Activated CD4-positive, alpha-beta T cell treated with anti-CD3 and anti-CD28 coated beads, Interleukin-2, amount 50 U/mL, for 48 hours (primary cell): ENCODE data around the gene PUSL1.
"Not testable (repeated sequence)": the region's sequence is repeated elsewhere in the genome, so short reads cannot be mapped to it uniquely, and the experiment has no call there.

Source experiments
- DNase-seq, 2 experiments: peaks; one replicate each; pipeline ENCODE4 v3.0.0-alpha.2; 2020

The PUSL1 gene

DNA sequence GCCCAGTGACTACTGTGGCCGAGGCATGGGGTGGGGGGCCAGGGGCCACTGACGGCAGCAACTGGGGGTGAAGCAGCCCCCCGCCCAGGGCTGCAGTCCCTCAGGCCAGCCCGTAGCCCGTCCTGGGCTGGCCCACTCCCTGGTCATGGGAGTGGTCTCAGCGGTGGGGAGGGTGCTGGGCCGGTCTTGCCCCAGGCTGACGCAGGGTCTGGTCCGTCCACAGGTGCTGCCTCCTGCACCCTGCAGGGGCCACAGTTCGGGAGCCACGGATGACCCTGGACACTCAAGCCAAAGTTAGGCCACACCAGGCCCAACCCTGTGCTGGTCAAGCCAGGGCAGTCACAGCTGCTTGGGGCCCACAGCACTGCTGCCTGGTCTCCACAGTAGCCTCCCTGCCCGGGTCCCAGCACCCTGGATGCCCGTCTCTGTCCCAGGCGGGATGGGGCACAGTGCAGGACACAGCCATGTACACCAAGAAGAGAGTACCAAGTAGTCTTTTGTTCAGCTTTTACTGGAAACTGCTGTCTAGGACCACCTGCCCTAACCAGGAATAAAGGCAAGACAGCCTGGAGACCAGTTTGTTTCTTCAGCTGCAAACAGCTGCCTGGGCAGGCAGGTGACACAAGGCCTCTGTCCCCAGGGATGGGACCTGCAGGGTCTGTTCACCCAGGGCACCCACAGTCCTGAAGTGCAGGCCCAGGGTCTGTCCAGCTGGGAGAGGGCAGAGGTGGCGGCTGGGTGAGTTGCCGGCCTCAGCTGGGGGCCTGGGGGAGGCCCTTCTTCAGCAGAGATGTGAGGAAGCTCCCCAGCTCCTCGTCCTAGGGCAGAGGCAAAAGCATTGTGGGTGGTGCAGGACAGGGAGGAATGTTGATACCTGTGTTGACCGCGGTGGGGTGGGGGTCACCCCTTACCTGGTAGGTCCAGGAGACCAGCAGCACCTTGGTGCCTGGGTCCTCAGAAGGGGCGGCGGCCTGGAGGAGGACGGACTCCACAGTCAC is 3.0 kb downstream of the PUSL1 start:
- no peak for DNase-seq

DNA sequence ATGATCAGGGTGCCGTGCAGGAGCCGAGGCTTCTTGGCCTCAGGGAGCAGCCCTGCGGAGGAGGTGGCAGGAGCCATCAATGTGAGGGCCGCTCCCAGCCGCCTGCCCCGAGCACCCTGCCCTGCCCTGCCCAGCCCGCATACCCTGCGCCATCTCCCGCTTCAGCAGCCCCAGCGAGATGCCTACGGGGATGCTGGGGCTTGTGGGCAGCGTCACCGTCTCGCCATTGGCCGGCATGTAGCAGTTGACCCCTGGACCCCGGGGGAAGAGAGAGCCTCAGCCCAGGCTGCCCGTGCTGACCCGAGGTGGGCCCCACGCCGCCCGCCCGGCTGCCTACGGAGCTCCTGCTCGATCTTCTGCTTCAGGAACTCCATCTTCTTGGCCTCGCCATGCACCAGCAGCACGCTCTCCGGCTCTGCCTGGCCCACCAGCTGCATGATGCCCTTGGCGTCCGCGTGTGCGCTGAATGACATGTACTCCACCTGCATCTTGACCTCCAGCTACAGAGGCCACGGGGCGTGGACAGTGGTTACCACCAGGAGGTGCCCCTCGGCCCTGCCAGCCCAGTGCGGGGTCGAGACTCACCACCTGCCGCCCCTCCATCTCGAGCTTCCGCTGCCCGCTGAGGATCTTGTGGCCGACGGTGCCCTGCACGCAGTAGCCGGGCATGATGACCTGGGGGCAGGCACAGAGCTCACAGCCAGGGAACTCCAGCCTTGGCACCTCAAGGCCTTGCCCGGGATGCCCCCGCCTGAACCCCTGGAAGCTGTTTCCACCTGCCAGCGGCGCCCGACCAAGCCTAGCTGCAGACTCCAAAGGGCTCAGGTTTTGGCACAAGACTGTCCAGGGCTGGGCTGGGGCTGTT is 4.3 kb downstream of the PUSL1 start:
- no peak for DNase-seq

DNA sequence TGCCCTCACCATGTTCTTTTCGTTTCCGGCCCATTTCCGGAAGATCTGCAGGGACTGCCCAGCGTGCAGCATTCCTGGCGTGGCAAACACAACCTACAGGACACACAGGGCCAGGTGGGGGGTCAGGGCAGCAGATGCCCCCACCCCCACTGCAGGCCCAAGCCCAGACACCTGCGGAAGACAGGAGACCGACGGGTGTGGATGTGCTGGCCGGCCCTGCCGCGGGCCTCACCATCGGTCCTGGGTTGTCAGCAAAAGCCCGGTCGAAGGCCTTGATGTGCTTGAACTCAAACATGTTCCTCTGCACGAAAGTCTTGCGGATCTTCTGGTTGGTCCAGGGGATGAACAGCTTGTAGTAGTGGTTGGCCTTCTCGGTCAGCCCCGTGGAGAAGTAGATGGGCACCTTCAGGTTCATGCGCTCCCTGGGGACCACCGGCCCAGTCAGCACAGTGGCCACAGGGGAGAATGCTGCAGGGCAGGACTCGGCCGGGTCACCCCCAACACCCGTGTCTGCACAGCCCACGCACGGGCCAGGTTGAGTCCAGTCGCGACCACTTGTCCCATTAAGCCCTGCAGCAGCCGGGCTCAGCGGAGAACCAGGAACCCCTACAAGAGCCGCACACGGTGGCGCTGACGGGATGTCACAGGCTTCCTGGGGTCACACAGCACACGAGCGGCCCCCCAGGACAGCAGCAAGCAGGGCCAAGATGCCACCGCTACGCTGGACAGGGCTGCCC is 5.3 kb downstream of the PUSL1 start:
- no peak for DNase-seq

DNA sequence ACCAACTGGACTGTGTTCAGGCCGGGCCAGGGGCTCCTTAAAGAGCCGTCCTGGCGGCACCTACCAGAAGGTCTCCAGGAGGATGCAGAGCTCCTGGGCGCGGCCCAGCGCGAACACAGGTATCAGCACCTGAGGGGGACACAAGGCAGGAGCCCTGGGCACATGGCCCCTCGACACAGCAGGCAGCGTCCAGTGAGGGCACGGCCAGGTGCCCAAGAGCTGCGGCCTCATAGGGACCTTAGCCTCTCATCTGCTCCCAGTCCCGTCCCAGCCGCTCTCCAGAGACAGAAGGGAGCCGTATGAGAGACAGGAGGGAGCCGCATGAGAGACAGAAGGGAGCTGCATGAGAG is 5.8 kb downstream of the PUSL1 start:
- no peak for DNase-seq

DNA sequence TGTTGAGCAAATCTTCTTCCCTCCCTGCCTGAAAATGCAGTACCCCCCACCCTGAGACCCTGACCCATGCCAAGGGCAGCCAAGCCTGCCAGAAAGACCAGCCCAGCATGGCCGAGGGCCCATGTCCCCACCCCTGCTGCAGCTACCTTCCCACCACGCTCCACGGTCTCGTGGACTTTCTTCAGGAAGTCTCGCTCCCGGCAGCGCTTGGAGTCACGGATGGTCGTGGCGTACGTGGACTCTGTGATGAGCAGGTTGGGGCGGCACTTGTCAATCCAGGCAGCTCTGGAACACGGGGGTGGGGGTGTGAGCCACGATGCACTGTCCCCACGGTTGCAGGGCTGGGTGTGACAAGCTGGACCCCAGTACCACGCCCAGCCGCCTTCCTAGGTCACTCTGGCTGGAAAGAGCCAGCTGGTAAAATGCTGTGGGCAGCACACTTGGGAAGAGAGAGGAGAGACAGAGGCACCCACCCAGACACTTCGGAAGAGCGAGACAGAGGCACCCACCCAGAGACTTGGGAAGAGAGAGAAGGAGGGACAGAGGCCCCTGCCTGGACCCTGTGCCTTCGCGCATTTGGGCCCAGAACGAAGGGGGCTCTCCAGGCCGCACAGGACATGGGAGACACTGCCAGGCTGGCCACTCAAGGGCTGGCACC is 6.4 kb downstream of the PUSL1 start:
- DNase-seq = no peak

DNA sequence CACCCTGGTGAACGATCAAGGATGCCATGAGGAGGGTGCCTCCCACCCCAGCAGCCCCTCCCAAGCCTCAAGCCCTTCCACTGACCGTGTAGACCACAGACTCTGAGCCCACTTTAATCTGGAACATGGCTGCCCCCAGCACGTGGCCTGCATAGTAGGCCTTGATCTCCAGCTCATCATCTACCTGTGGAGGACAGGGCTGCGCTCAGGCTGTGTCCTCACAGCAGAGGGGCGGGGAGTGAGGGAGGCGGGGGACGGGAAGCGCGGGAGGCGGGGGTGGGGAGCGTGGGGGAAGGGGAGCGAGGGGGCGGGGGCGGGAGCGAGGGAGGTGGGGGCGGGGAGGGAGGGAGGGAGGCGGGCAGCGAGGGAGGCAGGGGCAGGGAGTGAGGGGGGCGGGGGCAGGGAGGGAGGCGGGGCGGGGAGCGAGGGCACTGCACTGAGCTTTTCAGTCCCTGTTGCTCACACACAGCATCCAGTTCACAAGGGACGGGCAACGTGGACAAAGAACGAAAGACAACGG is 7.1 kb downstream of the PUSL1 start:
- no peak for DNase-seq

DNA sequence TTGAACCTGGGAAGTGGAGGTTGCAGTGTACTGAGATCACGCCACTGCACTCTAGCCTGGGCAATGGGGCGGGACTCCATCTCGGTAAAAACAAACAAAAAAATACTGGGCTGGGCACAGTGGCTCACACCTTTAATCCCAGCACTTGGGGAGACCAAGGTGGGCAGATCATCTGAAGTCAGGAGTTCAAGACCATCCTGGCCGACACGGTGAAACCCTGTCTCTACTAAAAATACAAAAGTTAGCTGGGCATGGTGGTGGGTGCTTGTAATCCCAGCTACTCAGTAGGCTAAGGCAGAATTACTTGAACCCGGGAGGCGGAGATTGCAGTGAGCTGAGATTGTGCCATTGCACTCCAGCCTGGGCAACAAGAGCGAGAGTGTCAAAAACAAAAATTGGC is 7.8 kb downstream of the PUSL1 start:
- not testable (repeated sequence) for DNase-seq

DNA sequence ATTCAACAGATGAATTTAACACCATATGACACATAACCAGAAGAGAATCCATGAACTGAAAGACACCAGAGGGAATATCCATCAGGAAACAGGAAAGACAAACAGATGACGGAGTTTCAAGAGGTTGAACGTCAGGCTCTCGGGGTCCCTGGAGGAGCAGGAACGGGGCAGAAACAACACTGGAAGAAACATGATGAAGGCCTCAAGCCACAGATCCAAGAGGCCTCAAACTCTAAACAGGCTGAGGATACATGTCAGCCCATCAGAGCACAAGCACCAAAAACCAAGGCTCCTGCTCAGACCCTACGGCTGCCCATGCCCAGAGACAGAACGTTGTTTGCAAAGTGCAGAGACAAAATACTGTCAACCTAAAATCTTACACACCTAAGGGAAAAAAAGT is 9.0 kb downstream of the PUSL1 start:
- DNase-seq = no peak

DNA sequence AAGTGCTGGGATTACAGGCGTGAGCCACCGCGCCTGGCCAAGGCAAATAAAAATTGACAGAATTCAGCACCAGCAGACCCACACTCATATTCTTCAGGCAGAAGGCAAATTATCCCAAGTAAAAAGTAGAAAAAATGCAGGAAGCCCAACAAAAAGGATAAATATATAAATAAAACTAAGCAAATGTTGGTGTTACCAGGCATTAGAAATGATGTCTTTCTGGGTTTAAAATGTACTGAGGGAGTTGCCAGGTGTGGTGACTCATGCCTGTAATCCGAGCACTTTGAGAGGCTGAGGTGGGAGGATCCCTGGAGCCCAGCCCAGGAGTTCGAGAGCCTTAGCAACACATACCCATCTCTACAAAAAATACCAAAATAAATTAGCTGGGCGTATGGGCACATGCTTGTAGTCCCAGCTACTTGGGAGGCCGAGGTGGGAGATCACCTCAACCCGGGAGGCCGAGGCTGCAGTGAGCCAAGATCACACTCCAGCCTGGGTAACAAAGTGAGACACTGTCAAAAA is 9.8 kb downstream of the PUSL1 start:
- DNase-seq = no peak

DNA sequence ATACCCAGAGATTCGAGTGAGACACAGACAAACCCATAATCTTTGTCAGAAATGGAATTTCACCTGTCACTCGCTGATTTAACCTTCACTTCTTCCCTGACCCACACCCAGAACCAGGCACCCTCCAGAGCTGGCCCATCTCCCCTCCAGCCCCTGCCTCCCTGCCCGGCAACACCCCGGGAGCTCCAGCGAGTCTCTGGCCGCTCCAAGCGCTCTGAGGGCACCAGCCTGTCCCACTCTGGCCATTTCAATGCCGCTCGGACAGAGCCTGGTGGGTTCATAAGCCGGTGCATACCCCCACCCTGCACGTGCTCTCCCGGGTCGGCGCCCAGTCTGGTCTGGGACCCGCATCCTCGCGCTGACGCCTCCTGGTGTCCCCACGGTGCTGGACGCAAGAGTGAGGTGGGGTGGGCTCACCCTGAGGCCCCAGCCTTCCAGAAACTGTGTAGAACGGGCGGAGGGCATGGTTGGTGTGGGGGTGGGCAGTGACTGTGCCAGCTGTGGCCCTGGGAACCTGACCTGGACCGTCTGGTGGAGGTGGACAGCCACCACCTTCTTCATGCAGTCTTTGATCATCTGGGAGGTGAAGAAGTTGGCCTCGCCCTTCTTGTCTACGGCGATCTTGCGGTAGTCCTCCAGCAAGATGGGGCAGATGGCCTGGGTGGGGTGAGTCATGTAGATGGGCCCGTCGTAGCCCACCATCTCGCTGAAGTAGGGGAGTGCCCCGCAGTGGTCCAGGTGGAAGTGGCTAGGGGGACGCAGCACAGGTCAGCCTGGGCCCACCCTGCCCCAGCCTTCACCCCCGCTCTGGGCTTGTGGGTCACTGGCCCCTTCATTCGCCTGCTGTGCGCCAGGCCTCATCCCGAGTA is 10.6 kb downstream of the PUSL1 start:
- no peak for DNase-seq

DNA sequence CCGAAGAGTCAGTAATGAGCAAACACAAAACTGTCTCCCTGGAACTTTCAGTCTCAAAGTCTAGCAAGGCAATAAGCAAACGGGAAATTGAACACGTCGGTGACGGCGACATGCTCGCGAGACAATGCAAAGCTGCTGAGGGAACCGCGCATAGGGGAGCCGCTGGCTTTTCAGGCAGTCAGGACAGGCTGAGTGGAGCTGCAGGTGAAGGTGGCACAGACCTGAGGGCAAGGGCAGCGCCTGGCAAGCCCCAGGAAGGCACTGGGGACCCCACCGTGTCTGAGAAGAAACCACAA is 11.2 kb downstream of the PUSL1 start:
- no peak for DNase-seq

DNA sequence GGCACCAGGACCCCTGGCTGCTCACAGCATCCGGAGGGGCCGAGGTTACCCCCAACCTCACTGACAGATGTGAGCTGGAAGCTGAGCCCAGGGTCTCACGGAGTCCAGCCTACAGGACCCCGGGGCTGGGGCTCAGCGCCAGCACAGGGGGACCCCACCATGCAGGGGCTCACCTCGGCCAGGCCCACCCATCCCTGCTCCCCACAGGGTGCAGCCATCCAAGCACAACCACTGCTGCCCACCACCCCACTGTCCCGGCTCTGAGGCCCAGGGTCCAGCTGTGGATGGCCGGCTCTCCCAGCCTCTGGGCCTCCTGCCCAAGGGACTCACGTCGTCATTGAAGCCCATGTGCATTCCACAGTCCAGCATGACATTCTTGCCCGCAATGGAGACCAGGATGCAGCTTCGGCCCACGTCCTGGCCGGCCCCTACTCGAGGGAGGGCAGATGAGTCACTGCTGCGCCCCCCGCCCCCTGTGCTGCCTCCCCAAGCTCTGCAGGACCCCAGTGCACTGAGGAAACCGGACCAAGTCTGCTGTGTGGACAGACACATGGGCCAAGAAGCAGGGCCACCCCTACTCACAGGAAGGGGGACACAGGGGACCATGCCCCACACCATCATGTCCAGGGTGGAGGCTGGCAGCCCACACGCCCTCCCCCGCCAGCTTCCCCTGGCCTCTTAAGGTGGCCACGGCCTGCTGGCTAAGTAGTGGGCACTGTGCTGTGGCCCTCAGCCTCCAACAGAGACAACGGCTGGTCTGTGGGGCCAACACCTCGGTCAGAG is 12.5 kb downstream of the PUSL1 start:
- DNase-seq = no peak

DNA sequence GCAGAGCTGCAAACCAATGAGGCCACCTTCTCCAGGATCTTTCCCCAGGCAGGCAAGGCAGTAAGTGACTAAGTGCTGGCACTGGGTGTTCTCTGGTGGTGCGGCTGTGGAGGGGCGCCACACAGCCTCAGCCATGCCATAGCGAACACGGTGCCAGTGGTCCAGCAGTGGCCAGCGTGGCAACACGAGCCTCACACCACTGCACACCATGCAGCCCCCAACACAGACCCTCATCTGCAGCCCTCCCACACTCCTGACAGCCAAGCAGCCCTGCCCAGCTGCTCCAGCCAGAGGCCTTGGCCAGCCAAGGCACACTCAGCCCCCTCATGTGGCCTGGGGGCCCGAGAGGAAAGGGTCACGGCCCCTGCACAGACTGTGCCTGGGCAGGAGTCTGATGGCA is 13.1 kb downstream of the PUSL1 start:
- DNase-seq = no peak

DNA sequence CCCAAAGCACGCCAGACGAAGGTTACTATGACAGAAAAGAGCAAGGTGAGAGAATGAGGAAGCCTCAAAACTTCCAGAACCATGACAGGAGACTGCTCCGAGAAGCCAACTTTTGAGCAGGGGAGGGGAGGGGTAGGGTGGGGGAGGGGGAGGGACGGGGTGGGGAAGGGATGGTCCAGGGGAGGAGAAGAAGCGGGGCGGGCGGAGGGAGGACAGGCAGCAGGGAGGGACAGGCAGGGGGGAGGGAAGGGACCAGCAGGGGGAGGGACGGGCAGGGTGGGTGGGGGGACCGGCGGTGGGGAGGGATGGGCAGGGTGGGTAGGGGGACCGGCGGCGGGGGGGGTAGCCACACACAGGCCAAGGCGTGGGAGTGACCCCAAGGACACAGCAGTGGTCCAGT is 14.0 kb downstream of the PUSL1 start:
- DNase-seq = no peak

DNA sequence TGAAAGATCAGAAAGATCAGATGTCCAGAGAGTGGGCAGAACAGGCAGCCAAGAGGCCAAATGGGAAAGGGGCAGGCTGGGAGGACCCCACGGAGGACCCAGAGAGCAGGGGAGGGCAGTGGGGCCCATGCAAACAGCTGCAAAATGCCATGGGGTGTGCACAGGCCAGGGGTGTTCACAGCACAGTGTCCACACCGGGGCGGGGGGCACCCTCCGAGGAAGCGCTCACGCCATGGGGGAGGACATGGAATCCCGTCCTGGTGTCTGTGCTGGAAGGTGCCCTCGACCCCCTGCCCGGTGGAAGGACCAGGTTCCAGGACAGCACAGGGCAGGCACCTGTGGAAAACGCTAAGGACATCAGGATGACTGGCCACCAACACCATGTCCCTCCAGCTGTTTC is 14.6 kb downstream of the PUSL1 start:
- DNase-seq = no peak

DNA sequence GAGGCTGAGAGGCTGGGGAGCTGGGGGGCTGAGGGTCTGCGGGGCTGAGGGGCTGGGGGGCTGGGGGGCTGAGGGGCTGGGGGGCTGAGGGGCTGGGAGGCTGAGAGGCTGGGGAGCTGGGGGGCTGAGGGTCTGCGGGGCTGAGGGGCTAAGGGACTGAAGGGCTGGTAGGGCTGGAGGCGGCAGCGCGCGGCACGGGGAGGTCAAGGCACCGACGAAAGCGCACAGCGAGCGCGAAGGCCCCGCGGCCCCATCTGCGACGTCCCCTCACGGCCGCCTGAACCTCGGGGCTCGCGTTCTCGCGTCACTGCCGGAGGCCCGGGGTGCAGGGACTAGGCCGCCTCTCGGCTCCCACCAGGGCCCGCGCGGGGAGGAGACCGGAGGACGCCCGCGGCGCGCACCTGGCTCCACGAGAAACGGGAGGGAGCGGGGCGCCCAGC is 15.7 kb downstream of the PUSL1 start:
- no peak for DNase-seq

DNA sequence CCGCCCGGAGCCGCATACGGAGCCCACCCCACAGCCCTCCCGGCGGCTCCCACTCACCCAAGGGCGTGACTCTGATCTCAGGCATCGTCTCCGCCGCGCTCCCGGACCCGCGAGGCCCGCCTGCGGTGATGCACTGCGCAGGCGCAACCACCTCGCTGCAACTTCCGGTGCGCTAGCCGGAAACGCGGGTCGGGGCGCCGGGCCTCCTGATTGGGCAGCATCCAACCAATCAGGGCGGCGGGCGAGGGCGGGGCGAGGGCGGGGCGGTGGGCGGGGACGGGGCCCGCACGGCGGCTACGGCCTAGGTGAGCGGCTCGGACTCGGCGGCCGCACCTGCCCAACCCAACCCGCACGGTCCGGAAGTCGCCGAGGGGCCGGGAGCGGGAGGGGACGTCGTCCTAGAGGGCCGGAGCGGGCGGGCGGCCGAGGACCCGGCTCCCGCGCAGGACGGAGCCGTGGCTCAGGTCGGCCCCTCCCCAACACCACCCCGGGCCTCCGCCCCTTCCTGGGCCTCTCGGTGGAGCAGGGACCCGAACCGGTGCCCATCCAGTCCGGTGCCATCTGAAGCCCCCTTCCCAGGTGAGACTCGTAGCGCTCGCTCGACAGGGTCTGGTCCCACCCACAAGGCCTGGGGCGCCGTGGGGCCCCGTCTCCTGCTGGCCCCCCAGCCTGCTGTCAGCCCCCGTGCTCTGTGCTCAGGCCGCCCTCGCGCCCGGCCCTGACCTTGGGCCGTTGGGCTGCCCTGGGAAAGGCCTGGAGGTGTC is 16.3 kb downstream of the PUSL1 start, which contains the start of the genes CPTP and INTS11:
Gene CPTP (plus strand): TSS at position 279 of the 764 bp plus-strand sequence. CDS start 2,109 bp downstream, outside the sequence.
Gene INTS11 (minus strand): TSS at position 137 of the 764 bp plus-strand sequence. CDS start 52 bp downstream, at position 85.
- peak; percentile 96 for DNase-seq

DNA sequence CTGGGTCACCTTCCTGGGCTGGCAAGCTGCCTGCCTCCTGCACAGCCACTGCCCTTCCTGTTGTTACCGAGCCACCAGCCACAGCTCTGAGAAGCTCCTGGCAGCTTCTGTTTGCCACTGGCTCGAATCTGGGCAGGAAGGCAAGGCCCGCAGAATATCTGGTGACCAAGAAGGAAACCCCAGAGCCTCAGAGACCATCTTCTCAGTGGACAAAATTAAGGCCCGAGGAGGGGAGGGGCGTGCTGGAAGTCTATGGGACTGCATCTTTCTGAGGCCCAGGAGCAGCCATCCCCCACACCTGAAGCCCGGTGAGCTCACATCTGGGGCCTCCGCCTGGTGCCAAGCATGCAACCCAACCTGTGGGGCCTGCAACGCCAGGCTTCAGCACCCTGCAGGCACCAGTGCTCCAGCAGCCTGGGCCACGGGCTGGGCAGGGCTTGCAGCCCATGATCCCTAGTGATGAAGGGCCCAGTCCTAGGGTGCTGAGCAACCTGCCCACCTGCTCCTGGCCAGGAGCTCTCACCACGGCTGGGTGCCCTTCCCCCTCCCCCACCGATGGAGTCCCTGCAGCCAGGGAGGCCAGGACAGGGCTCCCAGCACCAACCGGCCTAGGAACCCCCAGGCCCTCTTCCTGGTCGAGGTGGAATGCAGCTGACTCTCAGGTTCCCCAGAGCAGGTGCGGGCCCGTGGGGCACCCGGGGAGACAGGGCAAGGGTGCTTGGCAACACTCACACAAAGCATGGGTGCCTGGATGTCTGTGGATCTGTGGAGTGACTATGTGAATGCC is 17.1 kb downstream of the PUSL1 start:
- no peak for DNase-seq
